ENCODE results near the gene NDUFS3. TPM values are rescaled to one million over a fixed set of nuclear protein-coding genes. Genes with fewer than 3 reads are reported as not detected.
"Not testable (repeated sequence)": the region's sequence is repeated elsewhere in the genome, so short reads cannot be mapped to it uniquely, and the experiment has no call there.

NDUFS3 gene
- 102 to 119 TPM (median 107 TPM) in 3 replicates for polyA plus RNA-seq
- polyA plus RNA-seq (2011; ENCODE audit: low read depth), result 56.1 TPM
- polyA plus RNA-seq (2011; cell fraction: cytosol; rRNA removed), result 93.2 and 103 TPM in 2 replicates
- polyA plus RNA-seq (2011; cell fraction: nucleus; rRNA removed), result 97.2 and 130 TPM in 2 replicates
- 58.5 and 80.9 TPM in 2 replicates for polyA plus RNA-seq (2012; ENCODE audit: low replicate concordance)
- polyA minus RNA-seq, result 34.7 to 79.7 TPM (median 67.5 TPM) in 3 replicates
- polyA minus RNA-seq (2011; cell fraction: cytosol; rRNA and poly(A)+ RNA removed), result 49.5 TPM
- 13.8 and 16.4 TPM in 2 replicates for polyA minus RNA-seq (2011; cell fraction: nucleus; rRNA and poly(A)+ RNA removed)

GRCh38 chr11:47578524-47579494 is at the start of gene NDUFS3, which contains the start of gene KBTBD4:
Gene NDUFS3, plus strand, starts transcription at chr11:47579074. Its CDS starts 18 bp downstream, at chr11:47579092.
Gene KBTBD4, minus strand, starts transcription at chr11:47578970. Its CDS starts 19 bp downstream, at chr11:47578951.
- FAIRE-seq (no peak), DNase-seq (ENCODE audit: low read depth, low spot score) (no peak)
- Histone ChIP-seq H3K4me2 (ENCODE audit: control insufficient read depth, extremely low read depth, insufficient read depth, low read depth, low read length) (peak within 1 kb of the TSS; percentile 93), H3K27ac (ENCODE audit: control insufficient read depth, insufficient read depth, low read length) (peak within 1 kb of the TSS; percentile 71), H3K4me1 (ENCODE audit: control insufficient read depth, extremely low read depth, insufficient read depth, low read length) (peaks cover 24% of the 10 kb centered on the region), H3K9me1 (ENCODE audit: control insufficient read depth, extremely low read depth, insufficient read depth, low read length) (no peaks in the 10 kb centered on the region), H3K36me3 (ENCODE audit: control insufficient read depth in 2 of 2, extremely low read depth in 1 of 2, insufficient read depth in 2 of 2, low read length in 2 of 2) (peaks cover 17 to 35% of the 10 kb centered on the region in 2 experiments), H3K9me3 (ENCODE audit: control insufficient read depth, low read depth, low read length) (no peaks in the 10 kb centered on the region), H3K27me3 (ENCODE audit: control insufficient read depth, extremely low read depth, insufficient read depth, low read length) (no peaks in the 10 kb centered on the region), H3K79me2 (ENCODE audit: control insufficient read depth, insufficient read depth, low read length) (peaks cover 29% of the 10 kb centered on the region), H3K9ac (ENCODE audit: control insufficient read depth, extremely low read depth, insufficient read depth, low read length) (peak within 1 kb of the TSS; percentile 88), H2AFZ (ENCODE audit: control insufficient read depth, low read length) (peak within 1 kb of the TSS; percentile 89), H4K20me1 (ENCODE audit: control insufficient read depth, extremely low read depth, insufficient read depth, low read length) (no peaks in the 10 kb centered on the region), H3K4me3 (ENCODE audit: control insufficient read depth in 2 of 3, extremely low read depth in 1 of 3, insufficient read depth in 2 of 3, low read depth in 1 of 3, low read length in 3 of 3) (peak within 1 kb of the TSS; percentile 78 to 89 (median 85))
- TF ChIP-seq EZH2 (IDR thresholded peaks at IDR 0.05; ENCODE audit: low read length), result no peak
- no peak for TF ChIP-seq CTCF (optimal IDR thresholded peaks at IDR 0.05 in 1 of 3, IDR thresholded peaks at IDR 0.05 in 1 of 3, conservative IDR thresholded peaks at IDR 0.05 in 1 of 3; ENCODE audit: extremely low read depth in 1 of 3, insufficient read depth in 2 of 3, low read length in 3 of 3)
- dilution Hi-C loops (cut with MboI; ENCODE audit: extremely low pct_ligation_motif_present, low sequenced_read_pairs), result no loop called here

- peaks cover 20% of the 10 kb centered on the region for H4K20me1 ChIP-seq (ENCODE audit: control insufficient read depth, extremely low read depth, insufficient read depth, low read length)
- H3K9me1 ChIP-seq (ENCODE audit: control insufficient read depth, extremely low read depth, insufficient read depth, low read length), result no peaks in the 10 kb centered on the region
- H3K79me2 ChIP-seq (ENCODE audit: control insufficient read depth, insufficient read depth, low read length), result peaks cover 99% of the 10 kb centered on the region
- no peak overlapping the region for H3K27ac ChIP-seq (ENCODE audit: control insufficient read depth, insufficient read depth, low read length)
- H3K9ac ChIP-seq (ENCODE audit: control insufficient read depth, extremely low read depth, insufficient read depth, low read length), result no peak overlapping the region
- no peak overlapping the region for H3K4me3 ChIP-seq (ENCODE audit: control insufficient read depth in 2 of 3, extremely low read depth in 1 of 3, insufficient read depth in 2 of 3, low read depth in 1 of 3, low read length in 3 of 3)
- no peak overlapping the region for H3K4me2 ChIP-seq (ENCODE audit: control insufficient read depth, extremely low read depth, insufficient read depth, low read depth, low read length)
- no peak overlapping the region for H2AFZ ChIP-seq (ENCODE audit: control insufficient read depth, low read length)
- no peaks in the 10 kb centered on the region for H3K27me3 ChIP-seq (ENCODE audit: control insufficient read depth, extremely low read depth, insufficient read depth, low read length)
- FAIRE-seq, result no peak
- no peaks in the 10 kb centered on the region for H3K9me3 ChIP-seq (ENCODE audit: control insufficient read depth, low read depth, low read length)
- H3K4me1 ChIP-seq (ENCODE audit: control insufficient read depth, extremely low read depth, insufficient read depth, low read length), result peaks cover 14% of the 10 kb centered on the region
- peaks cover 4 to 6% of the 10 kb centered on the region in 2 experiments for H3K36me3 ChIP-seq (ENCODE audit: control insufficient read depth in 2 of 2, extremely low read depth in 1 of 2, insufficient read depth in 2 of 2, low read length in 2 of 2)
- TF ChIP-seq CTCF (optimal IDR thresholded peaks at IDR 0.05 in 1 of 3, IDR thresholded peaks at IDR 0.05 in 1 of 3, conservative IDR thresholded peaks at IDR 0.05 in 1 of 3; ENCODE audit: extremely low read depth in 1 of 3, insufficient read depth in 2 of 3, low read length in 3 of 3) (no peak), EZH2 (IDR thresholded peaks at IDR 0.05; ENCODE audit: low read length) (no peak)
- no peak for DNase-seq (ENCODE audit: low read depth, low spot score)
- dilution Hi-C loops (cut with MboI; ENCODE audit: extremely low pct_ligation_motif_present, low sequenced_read_pairs), result no loop called here
Measured at GRCh38 chr11:47529951-47530350, 48.9 kb upstream of the NDUFS3 start.

- H3K9me3 ChIP-seq (ENCODE audit: control insufficient read depth, low read depth, low read length); dilution Hi-C loops (cut with MboI; ENCODE audit: extremely low pct_ligation_motif_present, low sequenced_read_pairs); H3K4me3 ChIP-seq (ENCODE audit: control insufficient read depth in 2 of 3, extremely low read depth in 1 of 3, insufficient read depth in 2 of 3, low read depth in 1 of 3, low read length in 3 of 3); H3K4me1 ChIP-seq (ENCODE audit: control insufficient read depth, extremely low read depth, insufficient read depth, low read length); H3K9me1 ChIP-seq (ENCODE audit: control insufficient read depth, extremely low read depth, insufficient read depth, low read length); DNase-seq (ENCODE audit: low read depth, low spot score); H3K27me3 ChIP-seq (ENCODE audit: control insufficient read depth, extremely low read depth, insufficient read depth, low read length); H3K27ac ChIP-seq (ENCODE audit: control insufficient read depth, insufficient read depth, low read length); H3K4me2 ChIP-seq (ENCODE audit: control insufficient read depth, extremely low read depth, insufficient read depth, low read depth, low read length); H3K36me3 ChIP-seq (ENCODE audit: control insufficient read depth in 2 of 2, extremely low read depth in 1 of 2, insufficient read depth in 2 of 2, low read length in 2 of 2); H3K9ac ChIP-seq (ENCODE audit: control insufficient read depth, extremely low read depth, insufficient read depth, low read length); FAIRE-seq; H2AFZ ChIP-seq (ENCODE audit: control insufficient read depth, low read length): not testable (repeated sequence)
- peaks cover 99% of the 10 kb centered on the region for H3K79me2 ChIP-seq (ENCODE audit: control insufficient read depth, insufficient read depth, low read length)
- H4K20me1 ChIP-seq (ENCODE audit: control insufficient read depth, extremely low read depth, insufficient read depth, low read length), result peaks cover 16% of the 10 kb centered on the region
Measured at GRCh38 chr11:47530721-47531120, 48.2 kb upstream of the NDUFS3 start.
